A673 (cell line): Measurements from ENCODE around the gene LRRC8B. TPM values are rescaled to one million over a fixed set of nuclear protein-coding genes. Genes with fewer than 3 reads are reported as not detected.

ENCODE experiments used
- BruUV-seq: library from RNA; stranded (reverse); fragments of 400-500 nt; replicated peaks from 2 replicates; lab custom pipeline; 2021; lab: Mats Ljungman, UMichigan
- CTCF ChIA-PET: fragments of 300-600 bp; sonication (Branson Sonifier 250); formaldehyde crosslinking; loops from one replicate; lab custom pipeline; 2022; ENCODE audit warnings: antibody characterized with exemption; lab: Charles Lee
- POLR2A ChIA-PET: fragments of 300-600 bp; sonication (Branson Sonifier 250); formaldehyde crosslinking; loops from one replicate; lab custom pipeline; 2022; ENCODE audit warnings: antibody characterized with exemption; ENCODE audit not compliant: low non-redundant PET; lab: Charles Lee
- DNase-seq: peaks from one replicate; pipeline ENCODE4 v3.0.0-alpha.2; 2015; ENCODE audit warnings: low spot score
- H3K27ac ChIP-seq: fragments of 200-600 bp; sonication (generic); 2 replicates; pipeline ENCODE4 v1.5.1; 2016; ENCODE audit warnings: mixed run types, low read depth, mild to moderate bottlenecking, mixed read lengths, antibody characterized with exemption, low read length; ENCODE audit not compliant: poor library complexity, severe bottlenecking
- H3K27me3 ChIP-seq: fragments of 200-600 bp; sonication (generic); replicated peaks from 2 replicates; pipeline ENCODE4 v1.6.1; 2017; ENCODE audit warnings: mixed run types, low read depth, mild to moderate bottlenecking, mixed read lengths, antibody characterized with exemption, low read length; ENCODE audit not compliant: insufficient read depth, poor library complexity
- H3K36me3 ChIP-seq: fragments of 200-600 bp; sonication (generic); 2 replicates; pipeline ENCODE4 v1.6.1; 2016; ENCODE audit warnings: mixed run types, mild to moderate bottlenecking, mixed read lengths, antibody characterized with exemption, low read length; ENCODE audit not compliant: insufficient read depth, poor library complexity, severe bottlenecking
- H3K4me1 ChIP-seq: fragments of 200-600 bp; sonication (generic); 2 replicates; pipeline ENCODE4 v1.6.1; 2017; ENCODE audit warnings: mixed run types, mild to moderate bottlenecking, mixed read lengths, antibody characterized with exemption, low read length; ENCODE audit not compliant: insufficient read depth, poor library complexity, severe bottlenecking
- H3K4me3 ChIP-seq: fragments of 200-600 bp; sonication (generic); 2 replicates; pipeline ENCODE4 v1.5.1; 2016; ENCODE audit warnings: low read depth, mixed run types, mild to moderate bottlenecking, mixed read lengths, low read length; ENCODE audit not compliant: poor library complexity, severe bottlenecking
- H3K9me3 ChIP-seq: fragments of 200-600 bp; sonication (generic); 2 replicates; pipeline ENCODE4 v1.6.1; 2016; ENCODE audit warnings: mixed run types, low read depth, mild to moderate bottlenecking, mixed read lengths, antibody characterized with exemption, low read length; ENCODE audit not compliant: poor library complexity, severe bottlenecking
- EZH2 ChIP-seq: fragments of 200-600 bp; sonication (generic); IDR thresholded peaks from 2 replicates; pipeline ENCODE4 v1.6.1; 2017; ENCODE audit warnings: borderline replicate concordance, low read depth, mild to moderate bottlenecking, mixed read lengths, antibody characterized with exemption, low read length; ENCODE audit not compliant: poor library complexity, severe bottlenecking
- intact Hi-C: fragments of 100-400 bp; cut with micrococcal nuclease; formaldehyde crosslinking; loops from one replicate; pipeline ENCODE4 v1.10.0; 2022; ENCODE audit not compliant: unreplicated experiment
- total RNA-seq: library from RNA; stranded (reverse); gene quantifications from 2 replicates; pipeline ENCODE4 v1.2.3, GENCODE V29; 2021
- TF ChIP-seq, protein P1 (sequence below): fragments of 300-800, 200-600 bp; sonication (generic); conservative IDR thresholded peaks from 2 replicates; pipeline ENCODE4 v1.5.1; 2017; ENCODE audit warnings: low read depth, mild to moderate bottlenecking, antibody characterized with exemption, low read length, moderate library complexity, mixed read lengths

LRRC8B gene
- total RNA-seq, 1 experiment from 2014 or later, result 18.9 TPM

DNA sequence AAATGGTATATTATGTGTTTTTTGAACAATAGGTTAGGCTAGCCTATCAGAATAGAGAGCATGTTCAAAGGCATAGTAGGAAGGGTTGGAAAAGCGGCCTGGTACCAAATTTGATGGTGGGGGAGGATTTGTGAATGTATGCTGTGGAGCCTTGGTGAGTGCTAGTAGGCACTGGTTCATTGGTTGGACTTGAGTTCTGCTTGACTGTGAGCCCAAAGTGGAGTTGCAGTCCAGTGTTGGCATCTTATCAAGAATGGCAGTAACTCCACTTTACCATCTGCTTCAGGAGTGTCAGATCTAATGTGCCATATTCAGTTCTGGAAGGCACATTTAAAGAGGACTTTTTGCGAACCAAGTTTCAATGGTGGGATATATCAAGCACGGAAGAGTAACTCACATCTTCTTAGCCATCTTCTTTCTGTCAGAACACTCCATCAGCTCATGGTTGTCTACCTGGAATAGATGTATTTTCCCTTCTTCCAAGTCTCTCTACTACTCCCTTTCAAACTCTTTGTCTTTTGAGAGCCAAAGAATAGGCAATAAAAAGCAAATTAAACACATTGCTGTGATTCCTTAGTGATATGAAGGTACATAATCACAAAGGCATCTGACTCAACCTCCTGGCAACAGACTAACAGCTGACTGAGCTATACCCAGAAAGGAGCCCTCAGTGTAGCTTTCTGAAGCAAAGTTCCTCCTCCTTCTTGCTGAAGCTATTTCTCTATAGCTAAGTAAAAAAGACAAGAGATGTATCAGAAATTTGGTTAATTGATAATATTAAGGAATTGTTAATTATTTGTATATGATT is 21.7 kb downstream of the LRRC8B start:
- no peaks in the 10 kb centered on the region for H3K36me3 ChIP-seq
- no peaks in the 10 kb centered on the region for H3K9me3 ChIP-seq
- ChIA-PET CTCF (no interaction called here), POLR2A (no interaction called here)
- H3K4me1 ChIP-seq, result peaks cover 35% of the 10 kb centered on the region
- no peak for DNase-seq
- no peak overlapping the region for H3K27ac ChIP-seq
- H3K4me3 ChIP-seq, result no peak overlapping the region
- no TSS peak for BruUV-seq
- intact Hi-C loops, result no loop called here
- H3K27me3 ChIP-seq, result no peaks in the 10 kb centered on the region
- TF ChIP-seq, protein P1, sequence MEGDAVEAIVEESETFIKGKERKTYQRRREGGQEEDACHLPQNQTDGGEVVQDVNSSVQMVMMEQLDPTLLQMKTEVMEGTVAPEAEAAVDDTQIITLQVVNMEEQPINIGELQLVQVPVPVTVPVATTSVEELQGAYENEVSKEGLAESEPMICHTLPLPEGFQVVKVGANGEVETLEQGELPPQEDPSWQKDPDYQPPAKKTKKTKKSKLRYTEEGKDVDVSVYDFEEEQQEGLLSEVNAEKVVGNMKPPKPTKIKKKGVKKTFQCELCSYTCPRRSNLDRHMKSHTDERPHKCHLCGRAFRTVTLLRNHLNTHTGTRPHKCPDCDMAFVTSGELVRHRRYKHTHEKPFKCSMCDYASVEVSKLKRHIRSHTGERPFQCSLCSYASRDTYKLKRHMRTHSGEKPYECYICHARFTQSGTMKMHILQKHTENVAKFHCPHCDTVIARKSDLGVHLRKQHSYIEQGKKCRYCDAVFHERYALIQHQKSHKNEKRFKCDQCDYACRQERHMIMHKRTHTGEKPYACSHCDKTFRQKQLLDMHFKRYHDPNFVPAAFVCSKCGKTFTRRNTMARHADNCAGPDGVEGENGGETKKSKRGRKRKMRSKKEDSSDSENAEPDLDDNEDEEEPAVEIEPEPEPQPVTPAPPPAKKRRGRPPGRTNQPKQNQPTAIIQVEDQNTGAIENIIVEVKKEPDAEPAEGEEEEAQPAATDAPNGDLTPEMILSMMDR, result no peak
- TF ChIP-seq EZH2, result no peak

DNA sequence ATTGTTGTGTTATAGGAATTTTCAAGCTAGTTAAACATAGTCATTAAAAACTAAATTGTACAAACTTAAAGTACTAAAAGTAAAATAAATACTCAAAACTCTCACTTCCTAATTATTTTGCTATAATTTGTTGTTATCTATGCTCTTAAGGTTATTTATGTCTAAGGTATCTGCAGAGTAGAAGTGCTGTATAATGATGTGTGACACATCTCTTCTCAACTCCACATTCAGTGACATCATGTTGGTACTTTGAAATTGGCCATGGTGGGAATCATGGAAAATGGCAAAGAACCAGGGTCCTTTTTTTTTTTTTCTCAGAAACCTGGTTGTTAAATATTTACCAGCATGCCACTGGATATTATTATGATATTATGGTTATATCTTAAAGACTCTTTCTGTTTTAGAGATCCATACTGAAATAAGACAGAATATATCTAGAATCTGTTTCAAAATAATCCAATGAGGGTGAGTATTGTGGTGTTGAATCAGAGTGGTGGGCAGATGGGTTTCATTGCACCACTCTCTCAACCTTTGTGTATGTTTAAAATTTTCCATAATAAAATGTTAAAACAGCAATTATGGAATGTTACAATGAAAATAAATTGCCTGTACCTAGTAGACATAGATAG is 22.4 kb downstream of the LRRC8B start:
- ChIA-PET CTCF (no interaction called here), POLR2A (no interaction called here)
- intact Hi-C loops, result no loop called here
- no peak overlapping the region for H3K27ac ChIP-seq
- TF ChIP-seq, protein P1, result no peak
- TF ChIP-seq EZH2, result no peak
- BruUV-seq, result no TSS peak
- no peaks in the 10 kb centered on the region for H3K9me3 ChIP-seq
- peaks cover 35% of the 10 kb centered on the region for H3K4me1 ChIP-seq
- no peaks in the 10 kb centered on the region for H3K36me3 ChIP-seq
- DNase-seq, result no peak
- no peak overlapping the region for H3K4me3 ChIP-seq
- H3K27me3 ChIP-seq, result no peaks in the 10 kb centered on the region

DNA sequence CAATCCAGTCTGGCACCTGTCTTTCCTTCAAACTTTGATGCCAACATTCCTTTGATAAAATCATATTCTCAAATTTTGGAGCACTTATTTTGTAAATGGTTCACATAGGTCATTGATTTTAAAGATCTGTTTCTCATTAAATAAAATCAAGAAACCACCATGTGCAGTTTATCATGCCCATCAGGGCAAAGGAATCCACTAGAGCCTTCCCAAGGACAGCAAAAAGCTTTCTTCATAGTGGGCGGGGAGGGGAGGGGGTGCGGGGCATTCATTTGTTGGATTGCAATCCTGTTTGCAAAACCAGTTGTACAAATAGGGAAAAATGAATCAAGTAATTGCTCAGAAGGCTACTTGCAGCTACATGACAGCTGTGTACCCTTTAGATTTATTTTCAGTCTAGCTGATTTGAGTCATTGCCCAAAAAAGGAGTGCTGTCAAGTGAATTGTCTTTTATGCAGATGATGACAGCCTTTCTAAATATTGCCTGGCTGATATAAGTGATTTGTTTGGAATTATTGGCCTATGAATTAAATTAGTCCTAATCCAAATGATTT is 23.0 kb downstream of the LRRC8B start:
- TF ChIP-seq, protein P1, result no peak
- TF ChIP-seq EZH2, result no peak
- Histone ChIP-seq H3K9me3 (no peaks in the 10 kb centered on the region), H3K4me1 (peaks cover 39% of the 10 kb centered on the region), H3K4me3 (no peak overlapping the region), H3K27me3 (no peaks in the 10 kb centered on the region), H3K27ac (peak overlapping the region; percentile 12), H3K36me3 (no peaks in the 10 kb centered on the region)
- intact Hi-C loops, result no loop called here
- no TSS peak for BruUV-seq
- peak; percentile 77 for DNase-seq
- ChIA-PET POLR2A (no interaction called here), CTCF (no interaction called here)
